ENCODE measurements around the gene EEF1E1.

EEF1E1 gene

GRCh38 chr6:8102122-8102958 lies at the start of gene EEF1E1:
TSS of gene EEF1E1 (minus strand) at chr6:8102548. CDS start at chr6:8102521, 27 bp downstream.
- peak; percentile 76 for DNase-seq

DNA sequence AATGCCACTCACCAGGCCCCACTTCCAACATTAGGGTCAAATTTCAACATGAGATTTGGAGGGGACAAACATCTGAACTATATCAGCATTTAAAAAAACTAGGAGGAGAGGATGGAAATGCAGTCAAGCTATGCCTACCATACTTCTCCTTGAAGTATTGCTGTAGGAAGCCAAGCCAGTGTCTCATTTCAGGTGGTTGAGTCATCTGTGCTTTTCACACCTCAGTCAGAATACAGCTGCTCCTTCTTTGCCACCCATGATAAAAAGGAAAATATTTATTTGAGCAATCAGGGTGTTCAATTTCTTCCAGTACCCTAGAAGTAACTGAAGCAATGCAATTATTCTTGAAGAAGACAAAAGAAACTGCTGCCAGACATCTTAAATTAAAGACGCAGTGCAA lies 47.0 kb upstream of the EEF1E1 start:
- no peak for DNase-seq

DNA sequence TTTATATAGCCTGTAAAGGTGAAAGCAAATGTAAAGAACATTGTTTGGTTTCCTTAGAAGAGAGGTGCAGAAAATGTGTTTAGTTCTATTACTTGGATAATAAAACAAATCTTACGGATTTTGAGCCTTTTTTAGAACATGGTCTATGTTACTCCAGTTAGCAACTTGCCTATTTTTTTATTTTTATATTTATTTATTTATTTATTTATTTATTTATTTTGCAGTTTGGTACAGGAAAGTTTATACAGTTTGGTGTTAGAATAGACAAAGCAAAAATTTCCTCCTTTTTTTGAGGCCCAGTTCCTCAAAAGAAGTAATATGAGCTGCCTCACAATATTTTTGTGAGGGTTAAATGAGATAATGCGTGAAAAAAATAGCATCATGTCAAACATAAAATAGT lies 41.6 kb upstream of the EEF1E1 start:
- no peak for DNase-seq

GRCh38 chr6:8139451-8139850 lies 37.1 kb upstream of the EEF1E1 start:
- no peak for DNase-seq

DNA sequence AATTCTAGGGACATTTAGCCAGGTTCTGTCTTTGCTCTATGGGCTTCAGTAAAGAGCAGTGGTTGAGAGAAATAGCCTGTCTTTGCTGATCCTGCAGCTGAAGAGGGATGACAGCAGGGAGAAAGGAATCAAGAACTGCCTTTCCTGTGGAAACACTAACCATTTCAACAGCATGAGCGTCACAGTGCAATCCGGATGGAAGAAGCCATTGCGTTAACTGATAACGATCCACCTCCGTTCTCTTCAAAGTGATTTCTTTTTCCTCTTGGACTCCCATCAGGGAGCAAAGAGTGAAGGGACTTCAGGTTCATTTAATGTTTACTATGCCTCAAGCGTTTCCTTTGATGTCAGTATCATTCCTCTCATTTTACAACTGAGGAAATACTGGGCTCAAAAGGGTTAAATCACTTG lies 35.2 kb upstream of the EEF1E1 start:
- no peak for DNase-seq

DNA sequence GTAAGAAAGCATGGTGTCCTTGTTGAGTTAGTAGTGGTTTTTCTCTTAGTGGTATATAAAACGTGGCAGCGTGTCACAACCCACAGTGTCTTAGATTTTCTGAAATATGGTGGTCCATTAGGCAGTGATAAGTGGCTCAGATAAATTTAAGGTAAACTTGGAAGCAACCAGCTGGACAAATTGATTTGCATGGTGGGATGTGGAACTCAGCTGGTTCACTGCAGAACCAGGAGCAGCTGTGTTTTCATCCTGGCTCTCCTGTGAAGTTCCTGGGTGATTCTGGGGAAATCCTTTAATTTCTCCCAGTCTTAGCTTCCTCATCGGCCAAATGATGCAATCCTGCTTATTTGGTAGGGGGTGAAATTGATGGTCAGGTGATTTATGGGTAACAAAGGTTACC lies 32.9 kb upstream of the EEF1E1 start:
- no peak for DNase-seq

GRCh38 chr6:8132130-8132529 lies 29.8 kb upstream of the EEF1E1 start:
- no peak for DNase-seq

DNA sequence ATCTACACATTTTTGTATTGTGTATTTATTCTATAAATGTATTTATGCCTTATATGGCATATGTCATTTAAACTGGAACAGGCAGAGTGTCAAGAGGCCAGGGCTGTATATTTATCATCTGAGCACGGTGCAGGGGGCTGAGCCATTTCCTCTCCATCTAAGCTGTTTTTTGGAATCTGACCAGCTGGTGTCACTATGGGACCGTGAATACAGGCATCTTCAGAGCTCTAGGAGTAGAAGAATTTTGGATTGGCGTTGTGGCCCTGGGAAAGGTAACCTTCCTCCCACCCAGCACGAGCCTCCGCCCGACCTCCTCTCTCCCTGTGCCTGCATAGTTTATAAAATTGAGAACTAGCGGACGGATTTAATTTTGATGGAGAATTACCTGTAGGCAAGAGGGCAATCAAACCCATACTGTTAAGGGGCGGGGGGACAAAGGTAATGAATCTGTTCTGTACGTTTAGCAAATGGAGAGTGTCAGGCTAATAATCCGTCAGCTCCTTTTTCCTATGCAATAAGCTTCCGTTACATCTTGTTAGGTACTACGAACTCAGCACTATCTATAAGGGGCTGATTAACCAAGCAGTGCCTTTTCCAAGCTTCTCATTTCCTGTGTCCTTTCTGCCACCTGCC lies 29.0 kb upstream of the EEF1E1 start:
- peak; percentile 6 for DNase-seq

DNA sequence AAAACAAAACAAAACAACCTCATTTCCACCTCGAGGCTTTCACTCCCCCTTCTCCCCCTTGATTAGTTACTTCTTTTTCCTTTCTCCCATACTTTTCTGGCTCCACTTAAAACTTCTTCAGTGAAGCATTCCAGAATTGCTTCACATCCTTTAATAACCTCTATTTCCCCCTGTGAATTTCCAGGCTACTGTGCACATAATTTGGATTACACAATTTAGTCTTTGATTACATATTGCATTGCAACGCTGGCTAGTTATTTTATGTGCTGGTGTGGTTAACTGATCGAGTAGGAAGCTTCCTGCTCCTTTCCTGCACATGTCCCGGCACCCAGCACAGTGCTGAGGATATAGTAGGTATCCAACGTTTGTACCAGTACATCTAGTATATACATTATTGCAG lies 28.1 kb upstream of the EEF1E1 start:
- DNase-seq = no peak

DNA sequence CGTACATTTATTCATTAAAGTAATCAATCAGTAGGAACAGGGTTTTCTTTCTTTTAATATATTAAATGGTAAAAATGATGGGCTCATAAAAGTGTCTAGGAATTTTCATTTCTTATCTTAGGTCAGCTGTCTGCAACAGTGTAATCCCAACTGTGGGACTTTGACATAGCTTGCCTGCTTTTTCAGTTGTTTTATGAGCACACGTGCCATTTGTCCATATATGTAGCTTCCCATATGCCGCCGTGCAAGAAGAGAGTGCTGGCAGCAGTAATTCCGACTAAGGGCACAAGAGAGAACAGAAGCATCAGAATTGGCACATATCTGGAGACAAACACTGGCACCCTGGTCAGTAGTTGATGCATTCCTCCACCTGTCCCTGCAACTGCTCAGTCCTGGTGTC lies 20.9 kb upstream of the EEF1E1 start:
- DNase-seq = no peak

GRCh38 chr6:8114956-8115355 lies 12.6 kb upstream of the EEF1E1 start:
- DNase-seq = no peak

- DNase-seq = no peak
Measured at GRCh38 chr6:8113131-8113654, 10.8 kb upstream of the EEF1E1 start.

DNA sequence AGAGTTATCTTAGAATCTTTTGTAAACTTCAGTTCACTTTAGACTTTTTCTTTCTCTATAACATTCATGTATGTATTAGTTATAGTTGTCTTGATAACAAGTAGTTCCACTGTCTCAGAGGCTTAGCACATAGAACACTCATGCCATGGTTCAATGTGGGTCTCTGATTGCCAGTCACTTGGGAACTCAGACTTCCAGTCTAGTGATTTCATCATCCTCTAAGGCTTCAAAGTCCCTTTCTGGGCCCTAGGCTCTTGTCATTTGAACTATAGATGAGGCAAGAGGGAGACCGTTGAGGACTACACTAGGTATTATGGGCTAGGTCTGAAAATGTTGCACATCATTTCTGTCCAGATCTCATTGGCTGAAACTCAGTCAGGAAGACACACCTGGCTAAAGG lies 8.4 kb upstream of the EEF1E1 start:
- no peak for DNase-seq

DNA sequence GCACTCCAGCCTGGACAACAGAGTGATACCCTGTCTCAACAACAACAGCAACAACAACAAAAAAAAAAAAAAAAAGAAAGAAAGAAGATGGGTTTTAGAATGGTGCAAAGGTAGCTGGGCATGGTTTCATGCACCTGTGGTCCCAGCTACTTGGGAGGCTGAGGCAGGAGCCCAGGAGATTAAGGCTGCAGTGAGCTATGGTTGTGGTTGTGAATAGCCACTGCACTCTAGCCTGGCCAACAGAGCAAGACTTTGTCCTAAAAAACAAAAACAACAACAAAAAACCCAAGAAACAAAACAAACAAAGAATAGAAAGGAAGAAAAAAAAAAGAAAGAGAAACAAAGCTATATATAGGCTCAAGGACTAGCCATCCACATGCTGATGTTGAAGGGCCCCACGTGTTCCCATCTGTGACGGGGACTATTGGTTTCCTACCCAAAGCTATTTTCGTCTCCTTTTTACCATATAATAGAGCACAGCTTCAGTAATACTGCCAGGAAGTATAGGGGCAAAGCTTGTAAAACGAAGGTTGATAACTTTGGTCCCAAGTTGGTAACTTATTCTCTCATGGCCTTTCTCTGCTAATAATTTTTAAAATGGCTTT lies 7.9 kb upstream of the EEF1E1 start:
- no peak for DNase-seq

DNA sequence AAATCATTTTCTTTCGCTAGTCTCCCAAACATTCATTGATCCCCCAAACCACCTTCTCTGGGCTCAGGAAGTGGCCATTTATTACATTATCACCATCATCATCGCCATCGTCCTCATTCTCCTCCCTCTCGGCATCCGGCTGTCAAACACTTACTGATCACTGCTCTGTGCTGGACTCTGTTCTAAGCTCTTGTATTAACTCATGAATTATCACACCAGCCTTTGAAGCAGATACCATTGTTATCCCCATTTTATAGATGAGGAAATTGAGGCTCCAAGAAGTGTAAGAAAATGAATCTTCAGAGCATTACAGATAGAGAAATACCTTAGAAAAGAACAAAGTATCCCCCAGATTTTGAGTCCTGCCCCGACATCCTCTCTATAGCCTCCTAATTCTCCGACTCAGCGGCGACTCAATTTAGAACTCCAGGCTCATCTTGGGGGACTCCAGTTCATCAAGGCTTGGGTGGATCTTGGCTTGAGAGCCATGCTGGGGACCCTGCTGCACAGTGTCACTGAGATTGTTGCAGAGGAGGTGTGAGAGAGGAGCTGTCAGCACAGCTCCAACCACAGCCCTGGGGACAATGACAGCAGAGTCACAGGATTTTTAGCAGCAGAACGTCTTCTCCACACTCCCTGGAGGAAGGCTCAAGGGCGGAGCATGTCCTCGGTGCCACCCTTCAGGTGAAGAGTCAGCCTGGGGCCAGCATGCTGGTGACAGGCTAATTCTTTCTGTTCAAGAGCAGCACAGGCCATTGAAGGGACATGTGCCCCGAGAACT lies 6.6 kb upstream of the EEF1E1 start:
- DNase-seq = no peak

GRCh38 chr6:8108031-8108660 lies 5.8 kb upstream of the EEF1E1 start:
- DNase-seq = no peak

DNA sequence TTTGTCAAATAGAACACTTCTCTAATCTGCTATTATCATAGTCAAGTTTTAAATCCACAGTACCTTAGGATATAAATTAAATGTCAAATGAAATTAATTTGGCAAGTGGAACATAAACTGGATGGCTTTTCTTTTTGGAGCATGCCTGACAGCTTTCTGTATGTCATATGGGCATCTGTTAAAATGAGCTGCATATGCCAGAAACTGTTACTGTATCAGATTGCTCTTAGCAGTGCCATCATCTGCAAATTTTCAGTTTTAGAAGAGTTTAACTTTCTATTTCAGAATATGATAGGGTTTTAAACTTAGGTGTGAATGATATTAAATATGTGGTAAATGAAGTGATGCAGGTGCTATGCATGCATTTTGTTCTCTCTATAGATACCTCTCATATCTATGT lies 3.4 kb upstream of the EEF1E1 start:
- DNase-seq = no peak

DNA sequence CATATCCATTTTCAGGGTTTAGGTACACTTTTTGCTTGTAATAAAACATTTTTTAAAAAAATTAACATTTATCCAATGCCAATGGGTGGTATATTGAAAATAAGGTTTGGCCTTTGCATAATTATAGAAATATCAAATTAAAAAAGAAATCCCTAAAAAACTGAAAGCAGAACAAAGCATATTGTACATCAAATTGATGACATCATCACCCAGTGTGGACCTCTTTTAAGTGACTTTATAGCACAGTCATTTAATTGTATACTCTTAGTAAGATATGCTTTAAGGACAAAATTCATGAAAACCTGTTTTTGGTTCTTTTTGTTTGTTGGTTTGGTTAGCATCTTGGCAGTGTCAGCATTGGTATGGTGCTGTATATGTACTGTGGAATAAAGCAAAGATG lies 1.4 kb upstream of the EEF1E1 start:
- no peak for DNase-seq

DNA sequence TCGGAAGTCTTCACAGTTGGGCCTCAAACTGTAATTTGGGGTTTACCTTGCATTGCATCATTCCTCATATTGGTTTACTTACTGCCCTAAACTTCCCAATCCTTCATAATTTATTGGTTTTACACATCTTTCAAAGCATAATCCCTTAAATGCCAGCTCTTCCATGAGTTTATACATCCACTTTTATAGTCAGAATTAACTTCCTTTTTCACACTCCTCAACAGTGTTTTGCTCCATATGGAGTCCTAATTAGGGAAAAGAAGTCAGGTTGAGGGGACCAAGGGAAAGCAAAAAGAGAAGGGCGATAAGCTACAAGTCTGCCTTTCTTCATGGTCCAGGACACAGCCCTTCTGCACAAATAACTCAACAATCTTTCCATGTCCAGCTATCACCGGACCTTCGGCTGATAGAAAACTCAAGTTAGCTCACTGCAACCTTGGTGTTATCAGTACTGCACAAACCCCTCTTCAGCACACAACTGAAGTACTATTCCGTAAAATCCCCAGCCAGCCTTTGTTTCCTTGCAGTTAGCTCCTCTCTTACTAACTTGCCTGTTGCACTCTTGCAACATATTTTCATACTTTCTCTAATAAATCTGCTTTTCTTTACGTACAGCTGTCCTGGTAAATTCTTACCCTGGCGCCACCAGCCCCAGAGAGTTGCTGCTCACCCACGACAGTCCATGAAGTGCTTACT lies 2.0 kb downstream of the EEF1E1 start:
- no peak for DNase-seq

GRCh38 chr6:8090650-8091049 lies 11.7 kb downstream of the EEF1E1 start:
- DNase-seq = no peak

- DNase-seq = no peak
Measured at GRCh38 chr6:8088886-8089285, 13.5 kb downstream of the EEF1E1 start.

Data from NCI-H1092 (cell line).